Measurements from ENCODE around the gene PPM1N. TPM values are rescaled to one million over a fixed set of nuclear protein-coding genes. Genes with fewer than 3 reads are reported as not detected.

PPM1N gene
- total and polyA plus RNA-seq, 2 of the 13 experiments (the other 11 are each of a cell fraction or from before 2014, with no cell fraction given), result 0.31 to 1.8 TPM

- 0 out of 4 replicates have a peak, but pooled peaks of 1 of the 2 experiments have one; percentile 13 for TF ChIP-seq ATF4 (CRISPR knock-in tag; IDR thresholded peaks at IDR 0.05)
- TF ChIP-seq SNRNP70 (IDR thresholded peaks at IDR 0.05; ENCODE audit: low read depth, low read length), result no peak
Measured at GRCh38 chr19:45451131-45451849, 47.0 kb upstream of the PPM1N start (continued).

- no peaks in the 10 kb centered on the region for H3K9me3 ChIP-seq (ENCODE audit: low read length)
- WGBS (ENCODE audit: low lambda C conversion rate), result 17% methylated on average over 12 of the region's 12 CpGs
- in situ Hi-C loops (cut with HindIII; ENCODE audit: extremely low pct_ligation_motif_present, low pct_unique_long_range_greater_than_20kb) (no loop called here), intact Hi-C loops (cut with micrococcal nuclease; ENCODE audit: unreplicated experiment) (loop anchor here (2.0 kb wide), 1 partner anchor 15 kb away; the partner anchor contains the start of gene FOSB)
- ChIA-PET CTCF (ENCODE audit: low intra/inter-chr PET ratio, low total read pairs) (no interaction called here), POLR2A (interaction anchor here (2.9 kb wide), 1 partner anchor 18 kb away, joined by 8 read pairs; no protein-coding TSS in a partner anchor)
- H3K4me2 ChIP-seq (ENCODE audit: low read depth, low read length), result peak overlapping the region; percentile 94
- peak overlapping the region in 1 of 3 experiments; percentile 11; a peak in 2 of 6 replicates for H3K4me3 ChIP-seq (replicated peaks in 1 of 3; ENCODE audit: insufficient read depth in 1 of 3, low read depth in 2 of 3, low read length in 3 of 3)
- no peaks in the 10 kb centered on the region for H4K20me1 ChIP-seq (ENCODE audit: insufficient read depth, low read length)
- BruUV-seq (replicated peaks), result no TSS peak
- FAIRE-seq, result no peak
- H3K27me3 ChIP-seq (ENCODE audit: control insufficient read depth in 1 of 2, insufficient read depth in 2 of 2, low read length in 2 of 2), result peaks cover 0 to 8% of the 10 kb centered on the region in 2 experiments; a peak in 4 of 5 replicates
- H3K9ac ChIP-seq (ENCODE audit: insufficient read depth, low read depth, low read length), result peak overlapping the region; percentile 88
- H3K4me1 ChIP-seq (ENCODE audit: insufficient read depth, low read length), result peaks cover 94% of the 10 kb centered on the region
- H3K27ac ChIP-seq (ENCODE audit: extremely low read length, insufficient read depth, low read length), result no peak overlapping the region
- H2AFZ ChIP-seq (ENCODE audit: low read length), result no peak overlapping the region
- DNase-seq (ENCODE audit: low spot score), result no peak
- H3K79me2 ChIP-seq (ENCODE audit: insufficient read depth, low read length), result no peaks in the 10 kb centered on the region
- H3K36me3 ChIP-seq (replicated peaks in 1 of 2; ENCODE audit: control insufficient read depth in 1 of 2, insufficient read depth in 2 of 2, low read length in 2 of 2), result no peaks in the 10 kb centered on the region
- no peak for ATAC-seq
- TF ChIP-seq FOXK2 (IDR thresholded peaks at IDR 0.05) (0 out of 2 replicates have a peak, but pooled peaks have one; percentile 1), SRSF1 (optimal IDR thresholded peaks at IDR 0.05; ENCODE audit: low read depth, low read length) (no peak), FOXA3 (CRISPR knock-in tag; IDR thresholded peaks at IDR 0.05) (peak; percentile 36), ZNF75D (CRISPR knock-in tag; IDR thresholded peaks at IDR 0.05; ENCODE audit: borderline replicate concordance) (no peak), TBX3 (IDR thresholded peaks at IDR 0.05; ENCODE audit: borderline replicate concordance) (no peak), HIVEP1 (CRISPR knock-in tag; IDR thresholded peaks at IDR 0.05) (no peak), KDM5B (CRISPR knock-in tag; IDR thresholded peaks at IDR 0.05; ENCODE audit: borderline replicate concordance) (0 out of 2 replicates have a peak, but pooled peaks have one; percentile 13), FOXP4 (CRISPR knock-in tag; IDR thresholded peaks at IDR 0.05) (0 out of 2 replicates have a peak, but pooled peaks have one; percentile 32), NPAS2 (CRISPR knock-in tag; IDR thresholded peaks at IDR 0.05; ENCODE audit: borderline replicate concordance) (no peak), ARID2 (CRISPR knock-in tag; IDR thresholded peaks at IDR 0.05; ENCODE audit: borderline replicate concordance) (0 out of 2 replicates have a peak, but pooled peaks have one; percentile 42), HDAC6 (IDR thresholded peaks at IDR 0.05; ENCODE audit: low read depth, low read length) (no peak), AGO2 (optimal IDR thresholded peaks at IDR 0.05; ENCODE audit: low read depth, low read length) (no peak), ZBTB25 (CRISPR knock-in tag; IDR thresholded peaks at IDR 0.05) (no peak), ZNF354B (CRISPR knock-in tag; IDR thresholded peaks at IDR 0.05) (0 out of 2 replicates have a peak, but pooled peaks have one; percentile 39)
Measured at GRCh38 chr19:45451850-45452387, 46.3 kb upstream of the PPM1N start.
